DMS153 treated with DMSO at 0.1 percent for 48 hours (cell line): Measurements from ENCODE around the gene TMEM235.
"Not testable (repeated sequence)": the region's sequence is repeated elsewhere in the genome, so short reads cannot be mapped to it uniquely, and the experiment has no call there.

Experiments
- DNase-seq: peaks from one replicate; lab custom pipeline; 2025; ENCODE audit not compliant: unreplicated experiment; lab: John Stamatoyannopoulos, UW

The TMEM235 gene

DNA sequence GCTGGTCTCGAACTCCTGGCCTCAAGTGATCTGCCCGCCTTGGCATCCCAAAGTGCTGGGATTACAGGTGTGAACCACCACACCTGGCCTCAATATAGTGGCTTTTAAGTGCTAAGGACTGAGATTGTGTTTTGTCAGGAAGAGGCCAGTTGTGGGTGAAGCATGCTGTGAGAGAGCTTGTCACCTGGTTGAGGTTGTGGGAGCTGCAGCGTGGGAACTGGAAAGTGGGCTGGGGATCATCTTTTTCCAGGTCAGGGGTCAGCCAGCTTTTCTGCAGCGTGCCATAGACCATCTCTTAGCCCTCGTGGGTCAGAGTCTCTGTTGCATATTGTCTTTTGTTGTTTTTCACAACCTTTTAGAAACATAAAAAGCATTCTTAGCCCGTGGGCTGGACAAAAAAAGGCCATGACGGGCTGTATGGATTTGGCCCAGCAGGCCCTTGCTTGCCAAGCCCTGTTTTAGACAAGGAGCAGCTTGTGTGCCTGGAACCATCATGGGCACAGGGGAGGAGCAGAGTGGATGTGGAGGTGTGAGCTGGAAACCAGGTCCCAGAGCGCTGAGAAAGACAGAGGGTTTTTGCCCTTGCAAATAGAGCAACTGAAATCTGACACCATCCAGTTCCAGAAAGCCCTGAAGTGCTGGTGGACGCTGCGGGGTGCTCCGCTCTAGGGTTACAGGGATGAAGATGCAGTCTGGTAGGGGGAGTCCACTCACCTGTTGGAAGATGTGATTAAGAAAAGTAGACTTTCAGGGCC is 11.9 kb upstream of the TMEM235 start:
- no peak for DNase-seq

DNA sequence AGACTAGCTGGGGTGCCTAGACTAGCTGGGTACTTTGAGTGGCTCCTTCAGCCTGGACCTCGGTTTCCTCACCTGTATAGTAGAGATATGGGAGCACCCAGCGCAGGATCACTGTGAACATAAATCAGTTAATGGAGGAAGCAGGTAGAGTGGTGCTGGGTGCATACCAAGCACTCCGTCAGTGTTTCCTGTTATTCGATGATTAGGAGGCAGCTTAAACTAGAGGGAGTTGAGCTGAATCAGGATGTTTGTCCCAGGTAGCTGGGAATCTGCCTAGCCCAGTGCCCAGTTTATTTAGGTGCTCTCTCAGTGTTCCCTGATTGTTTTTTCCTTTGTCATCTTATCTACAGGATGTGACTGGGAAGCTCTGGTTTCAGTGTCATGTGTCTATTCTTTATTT is 8.4 kb upstream of the TMEM235 start:
- DNase-seq, result no peak

DNA sequence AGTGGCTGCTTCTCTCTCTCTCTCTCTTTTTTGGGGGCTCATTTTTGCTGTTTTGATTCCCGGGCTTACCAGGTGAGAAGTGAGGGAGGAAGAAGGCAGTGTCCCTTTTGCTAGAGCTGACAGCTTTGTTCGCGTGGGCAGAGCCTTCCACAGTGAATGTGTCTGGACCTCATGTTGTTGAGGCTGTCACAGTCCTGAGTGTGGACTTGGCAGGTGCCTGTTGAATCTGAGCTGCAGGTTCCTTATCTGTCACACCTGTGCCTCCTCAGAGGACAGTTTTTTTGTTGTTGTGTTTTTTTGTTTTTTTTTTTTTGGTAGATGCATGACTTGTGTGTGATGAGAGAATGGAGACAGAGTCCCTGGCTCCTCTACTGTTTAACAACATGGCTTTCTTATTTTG is 7.7 kb upstream of the TMEM235 start:
- no peak for DNase-seq

DNA sequence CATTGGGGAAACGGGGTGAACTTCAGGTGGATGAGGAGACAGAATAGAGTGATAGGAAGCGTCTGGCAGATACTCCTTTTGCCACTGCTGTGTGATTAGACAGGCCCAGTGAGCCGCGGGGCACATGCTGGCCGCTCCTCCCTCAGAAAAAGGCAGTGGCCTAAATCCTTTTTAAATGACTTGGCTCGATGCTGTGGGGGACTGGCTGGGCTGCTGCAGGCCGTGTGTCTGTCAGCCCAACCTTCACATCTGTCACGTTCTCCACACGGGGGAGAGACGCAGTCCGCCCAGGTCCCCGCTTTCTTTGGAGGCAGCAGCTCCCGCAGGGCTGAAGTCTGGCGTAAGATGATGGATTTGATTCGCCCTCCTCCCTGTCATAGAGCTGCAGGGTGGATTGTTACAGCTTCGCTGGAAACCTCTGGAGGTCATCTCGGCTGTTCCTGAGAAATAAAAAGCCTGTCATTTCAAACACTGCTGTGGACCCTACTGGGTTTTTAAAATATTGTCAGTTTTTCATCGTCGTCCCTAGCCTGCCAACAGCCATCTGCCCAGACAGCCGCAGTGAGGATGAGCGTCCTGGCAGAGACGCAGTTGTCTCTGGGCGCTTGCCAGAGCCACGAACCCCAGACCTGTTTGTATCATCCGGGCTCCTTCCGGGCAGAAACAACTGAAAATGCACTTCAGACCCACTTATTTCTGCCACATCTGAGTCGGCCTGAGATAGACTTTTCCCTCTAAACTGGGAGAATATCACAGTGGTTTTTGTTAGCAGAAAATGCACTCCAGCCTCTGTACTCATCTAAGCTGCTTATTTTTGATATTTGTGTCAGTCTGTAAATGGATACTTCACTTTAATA is 7.0 kb upstream of the TMEM235 start:
- no peak for DNase-seq

DNA sequence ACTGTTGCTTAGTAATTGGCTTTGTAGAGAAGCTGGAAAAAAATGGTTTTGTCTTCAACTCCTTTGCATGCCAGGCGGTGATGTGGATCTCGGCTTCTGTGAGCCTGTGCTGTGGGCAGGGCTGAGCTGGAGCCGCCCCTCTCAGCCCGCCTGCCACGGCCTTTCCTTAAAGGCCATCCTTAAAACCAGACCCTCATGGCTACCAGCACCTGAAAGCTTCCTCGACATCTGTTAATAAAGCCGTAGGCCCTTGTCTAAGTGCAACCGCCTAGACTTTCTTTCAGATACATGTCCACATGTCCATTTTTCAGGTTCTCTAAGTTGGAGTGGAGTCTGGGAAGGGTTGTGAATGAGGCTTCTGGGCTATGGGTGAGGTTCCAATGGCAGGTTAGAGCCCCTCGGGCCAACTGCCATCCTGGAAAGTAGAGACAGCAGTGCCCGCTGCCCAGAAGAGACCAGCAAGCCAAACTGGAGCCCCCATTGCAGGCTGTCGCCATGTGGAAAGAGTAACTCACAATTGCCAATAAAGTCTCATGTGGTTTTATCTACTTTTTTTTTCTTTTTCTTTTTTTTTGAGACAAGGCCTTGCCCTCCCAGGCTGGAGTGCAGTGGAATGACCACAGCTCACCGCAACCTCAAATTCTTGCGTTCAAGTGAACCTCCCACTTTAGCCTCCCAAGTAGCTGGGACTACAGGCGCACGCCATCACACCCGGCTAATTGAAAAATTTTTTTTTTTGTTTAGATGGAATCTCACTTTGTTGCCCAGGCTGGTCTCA is 6.2 kb upstream of the TMEM235 start:
- DNase-seq, result no peak

DNA sequence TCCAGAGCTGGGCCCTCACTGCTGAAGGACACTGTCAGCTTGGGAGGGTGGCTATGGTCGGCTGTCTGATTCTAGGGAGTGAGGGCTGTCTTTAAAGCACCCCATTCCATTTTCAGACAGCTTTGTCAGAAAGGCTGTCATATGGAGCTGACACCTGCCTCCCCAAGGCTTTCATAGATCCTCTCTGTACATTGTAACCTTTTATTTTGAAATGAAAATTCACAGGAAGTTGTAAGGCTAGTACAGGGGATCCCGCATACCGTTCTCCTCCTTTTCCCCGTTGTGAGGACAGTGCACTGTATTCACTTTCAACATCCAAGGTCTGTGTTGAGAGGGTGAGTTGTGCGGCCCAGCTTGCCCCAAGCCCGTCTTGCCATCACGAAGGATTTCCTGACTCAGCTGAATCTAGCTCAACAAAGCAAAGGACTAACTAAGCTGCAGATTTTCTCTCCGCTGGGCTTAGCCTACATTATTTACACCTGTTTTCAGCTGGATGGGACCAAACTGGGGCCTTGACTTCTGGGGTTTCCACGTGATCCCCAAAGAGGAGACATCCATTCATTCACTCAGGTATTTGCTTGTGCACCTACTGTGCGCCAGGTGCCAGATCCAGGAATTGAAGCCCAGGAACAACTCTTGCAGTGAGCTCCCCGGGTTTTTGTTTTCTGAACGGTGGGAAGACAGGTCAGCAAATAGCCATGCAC is 5.2 kb upstream of the TMEM235 start:
- DNase-seq, result no peak

DNA sequence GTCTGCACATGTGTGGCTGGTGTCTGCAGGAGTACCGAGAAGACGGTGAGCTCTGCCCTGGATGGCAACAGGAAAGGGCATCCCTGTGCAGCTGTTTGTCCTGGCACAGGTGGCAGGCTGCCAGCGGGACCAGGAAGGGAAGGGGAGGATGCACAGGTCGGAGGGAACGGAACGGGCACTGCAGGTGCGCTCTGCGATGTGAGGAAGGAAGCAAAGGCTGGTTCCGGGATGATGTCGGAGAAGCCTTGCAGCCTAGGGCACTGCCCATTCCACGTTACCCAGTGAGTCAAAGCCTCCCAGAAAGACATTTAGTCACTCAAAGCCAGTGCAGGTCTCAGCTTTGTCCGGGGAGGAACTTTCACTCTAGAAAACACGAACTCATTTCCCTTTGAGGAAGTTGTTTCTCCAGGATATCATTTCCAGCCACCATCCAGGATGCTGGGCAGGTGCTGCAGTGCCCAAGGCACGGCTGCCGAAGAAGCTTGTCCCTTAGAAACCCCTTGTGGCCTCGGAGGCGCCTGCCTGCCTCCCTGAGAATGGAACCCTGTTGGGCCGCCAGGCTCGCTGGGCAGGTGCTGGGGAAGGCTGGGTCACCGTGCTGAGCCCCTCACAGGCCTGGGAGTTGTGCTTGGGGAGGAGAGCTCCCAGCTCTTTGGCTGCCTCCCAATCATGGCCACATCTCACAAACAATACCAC is 4.5 kb upstream of the TMEM235 start:
- DNase-seq, result peak; percentile 46

DNA sequence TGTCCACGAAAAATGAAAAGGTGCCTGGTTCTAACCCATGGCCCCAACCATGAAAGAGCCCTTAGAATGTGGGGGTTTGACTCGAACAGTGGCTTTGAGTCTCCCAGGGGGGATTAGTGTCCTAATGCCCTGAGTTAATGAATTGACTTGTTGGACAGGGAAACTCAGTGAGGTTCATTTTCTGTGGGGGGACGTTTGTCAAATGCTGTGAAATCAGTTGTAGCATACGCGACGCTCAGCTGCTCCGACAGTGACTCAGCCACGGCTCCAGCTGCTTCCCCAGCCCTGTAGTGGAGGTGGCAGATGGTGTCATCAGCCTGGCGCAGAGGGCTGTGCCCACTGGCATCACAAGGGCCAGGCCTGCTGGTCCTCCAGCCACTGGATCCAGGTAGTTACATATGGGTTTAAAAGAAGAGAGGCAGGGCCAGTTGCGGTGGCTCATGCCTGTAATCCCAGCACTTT is 3.9 kb upstream of the TMEM235 start:
- DNase-seq, result no peak

DNA sequence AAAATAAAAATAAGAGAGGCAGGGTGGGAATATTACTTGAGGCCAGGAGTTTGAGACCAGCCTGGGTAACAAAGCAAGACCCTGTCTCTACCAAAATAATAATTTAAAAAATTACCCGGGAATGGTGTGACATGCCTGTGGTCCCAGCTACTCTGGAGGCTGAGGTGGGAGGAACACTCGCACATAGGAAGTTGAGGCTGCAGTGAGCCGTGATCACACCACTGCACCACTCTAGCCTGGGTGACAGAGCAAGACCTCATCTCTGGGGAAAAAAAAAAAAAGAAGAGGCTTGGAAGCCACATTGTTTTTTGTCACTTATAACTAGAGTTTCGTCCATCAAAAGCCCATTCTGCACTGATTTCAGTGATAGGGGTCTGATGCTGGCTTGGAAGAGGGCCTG is 3.3 kb upstream of the TMEM235 start:
- no peak for DNase-seq

DNA sequence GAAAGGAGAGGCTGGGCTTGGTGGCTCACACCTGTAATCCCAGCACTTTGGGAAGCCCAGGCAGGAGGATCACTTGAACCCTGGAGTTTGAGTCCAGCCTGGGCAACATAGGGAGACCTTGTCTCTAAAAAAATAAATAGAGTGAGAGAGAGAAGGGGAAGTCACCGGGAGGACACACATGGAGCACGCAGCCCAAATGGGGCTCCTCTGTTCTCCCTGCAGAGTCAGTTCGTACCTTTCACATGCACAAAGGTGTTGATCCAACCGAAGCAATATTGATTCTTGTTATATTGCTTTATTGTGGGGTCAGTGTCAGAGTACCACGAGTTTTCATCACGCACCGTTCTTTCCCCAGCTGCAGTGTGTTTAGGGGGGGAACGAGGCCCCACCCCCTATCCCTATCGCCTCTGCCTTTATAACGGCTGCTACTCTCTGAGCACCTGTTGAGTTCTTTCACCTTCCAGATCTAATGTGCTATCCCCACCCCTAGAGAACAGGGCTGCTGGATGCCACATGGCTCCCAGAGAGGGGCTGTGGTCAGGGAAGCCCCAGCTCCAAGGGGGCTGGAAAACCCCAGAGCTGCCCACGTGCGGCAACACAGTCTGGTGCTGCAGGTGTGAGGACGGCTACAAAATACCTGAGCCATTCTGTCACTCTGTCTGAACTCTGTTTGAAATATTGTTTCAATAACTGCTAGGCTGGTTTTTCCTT is 1.0 kb upstream of the TMEM235 start:
- DNase-seq, result no peak

DNA sequence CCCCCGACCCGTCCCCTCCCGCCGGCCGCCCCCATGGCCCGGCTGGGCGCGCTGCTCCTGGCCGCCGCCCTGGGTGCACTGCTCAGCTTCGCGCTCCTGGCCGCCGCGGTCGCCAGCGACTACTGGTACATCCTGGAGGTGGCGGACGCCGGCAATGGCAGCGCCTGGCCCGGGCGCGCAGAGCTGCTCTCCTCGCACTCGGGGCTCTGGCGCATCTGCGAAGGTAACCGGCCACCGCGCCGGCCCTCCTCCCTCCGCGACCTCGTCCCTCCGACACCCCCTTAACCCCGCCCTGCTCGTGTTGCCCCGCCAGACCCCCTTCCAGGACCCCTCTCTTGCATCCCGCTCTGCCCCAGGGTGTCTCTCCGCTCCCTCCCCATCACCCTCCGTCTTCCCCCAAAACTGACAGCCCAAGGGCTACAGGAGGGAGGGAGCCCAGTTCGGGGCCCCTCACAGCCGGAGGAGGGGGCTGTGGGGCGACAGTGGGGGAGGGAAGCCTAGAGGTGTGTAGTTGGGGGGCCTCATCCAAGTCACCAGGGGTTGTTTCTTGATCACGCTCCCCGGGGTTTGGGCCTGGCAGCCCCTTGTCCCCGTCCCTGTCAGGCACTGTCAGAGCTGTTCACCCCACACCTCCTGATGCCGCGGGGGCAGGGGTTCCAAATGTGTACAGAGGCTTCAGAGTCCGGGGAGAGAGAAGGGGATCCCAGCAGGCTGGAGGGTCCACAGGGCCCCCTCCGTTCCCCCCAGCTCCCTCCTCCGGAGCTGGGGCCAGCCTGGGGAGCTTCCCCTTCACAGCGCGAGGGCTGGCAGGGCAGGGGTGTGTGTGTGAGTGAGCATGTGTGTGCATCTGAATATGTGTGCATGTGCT is 794 bp downstream of the TMEM235 start:
- no peak for DNase-seq

DNA sequence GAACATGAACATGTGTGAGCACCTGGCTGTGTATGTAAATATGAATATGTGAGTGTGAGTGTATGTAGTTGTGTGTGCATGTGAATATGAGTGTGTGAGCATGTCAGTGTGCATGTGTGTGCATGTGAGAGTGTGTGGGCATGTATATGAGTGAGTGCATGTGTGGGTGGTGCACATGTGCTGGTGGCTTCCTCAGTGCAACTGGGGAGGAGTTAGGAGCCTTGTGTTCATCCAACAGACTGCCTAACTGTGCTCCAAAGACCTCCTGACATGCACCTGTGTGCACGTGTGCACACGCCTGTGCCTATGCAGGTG is 1.4 kb downstream of the TMEM235 start:
- no peak for DNase-seq

DNA sequence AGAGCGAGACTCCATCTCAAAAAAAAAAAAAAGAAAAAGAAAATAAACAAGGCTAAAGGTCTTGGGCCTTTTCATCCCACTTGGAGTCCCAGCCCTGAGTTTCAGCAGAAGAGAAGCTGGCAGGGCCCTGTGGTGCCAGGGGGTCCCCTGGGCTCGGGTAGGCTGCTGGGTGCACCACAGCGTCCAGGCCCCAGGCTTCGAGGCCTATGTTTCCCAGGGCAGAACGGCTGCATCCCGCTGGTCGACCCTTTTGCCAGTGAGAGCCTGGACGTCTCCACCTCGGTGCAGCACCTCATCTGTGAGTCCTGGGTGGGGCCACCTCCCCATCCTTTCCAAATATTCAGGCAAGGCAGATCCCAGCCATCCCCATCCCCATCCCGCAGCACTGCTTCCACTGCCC is 2.2 kb downstream of the TMEM235 start:
- DNase-seq, result no peak

DNA sequence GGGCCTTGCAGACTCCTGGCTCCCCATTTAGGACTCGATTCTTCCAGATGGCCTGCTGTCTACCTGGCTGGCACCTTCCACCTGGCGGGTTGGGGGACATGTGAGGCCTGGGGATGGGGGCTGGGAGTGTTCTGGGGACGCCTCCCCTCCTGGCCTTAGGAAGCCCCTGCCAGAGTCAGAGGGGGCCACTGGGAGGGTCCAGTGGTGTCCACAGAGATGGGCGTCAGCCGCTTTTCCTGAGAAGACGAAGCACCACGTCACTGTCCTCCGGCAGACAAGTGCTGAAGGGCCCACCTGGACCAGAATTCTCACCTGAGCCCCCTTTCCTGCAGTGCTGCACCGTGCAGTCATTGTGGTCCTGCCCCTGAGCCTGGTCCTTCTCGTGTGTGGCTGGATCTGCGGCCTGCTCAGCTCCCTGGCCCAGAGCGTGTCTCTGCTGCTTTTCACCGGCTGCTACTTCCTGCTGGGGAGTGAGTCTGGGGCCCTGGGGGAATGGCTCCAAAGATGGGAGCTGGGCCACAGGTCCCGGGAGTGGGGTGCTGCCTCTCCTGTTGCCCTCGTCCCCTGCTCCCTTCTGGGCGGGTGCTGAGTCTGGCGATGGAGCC is 2.9 kb downstream of the TMEM235 start:
- DNase-seq, result no peak

DNA sequence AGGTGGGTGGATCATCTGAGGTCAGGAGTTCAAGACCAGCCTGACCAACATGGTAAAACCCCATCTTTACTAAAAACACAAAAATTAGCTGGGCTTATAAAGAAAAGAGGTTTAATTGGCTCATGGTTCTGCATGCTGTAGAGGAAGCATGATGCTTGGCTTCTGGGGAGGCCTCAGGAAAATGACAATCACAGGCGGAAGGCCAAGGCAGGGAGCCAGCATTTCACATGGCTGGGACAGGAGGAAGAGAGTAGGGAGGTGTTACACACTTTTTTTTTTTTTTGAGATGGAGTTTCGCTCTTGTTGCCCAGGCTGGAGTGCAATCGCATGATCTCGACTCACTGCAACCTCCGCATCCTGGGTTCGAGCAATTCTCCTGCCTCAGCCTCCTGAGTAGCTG is 3.6 kb downstream of the TMEM235 start:
- not testable (repeated sequence) for DNase-seq

DNA sequence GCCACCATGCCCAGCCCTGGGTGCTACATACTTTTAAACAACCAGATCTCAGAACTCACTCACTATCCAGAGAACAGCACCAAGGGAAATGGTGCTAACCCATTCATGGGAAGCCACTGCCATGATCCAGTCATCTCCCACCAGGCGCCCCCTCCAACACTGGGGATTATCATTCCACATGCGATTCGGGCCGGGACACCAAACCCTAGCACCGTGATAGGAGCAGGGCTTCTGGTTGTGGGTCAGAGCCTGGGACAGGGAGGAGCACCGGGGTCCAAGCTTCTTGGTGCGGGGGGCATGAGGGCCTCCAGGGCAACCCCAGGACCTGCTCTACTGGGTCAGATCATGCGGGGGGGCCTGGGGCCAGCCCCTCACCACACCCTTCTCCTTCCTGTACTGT is 4.5 kb downstream of the TMEM235 start:
- DNase-seq, result no peak

DNA sequence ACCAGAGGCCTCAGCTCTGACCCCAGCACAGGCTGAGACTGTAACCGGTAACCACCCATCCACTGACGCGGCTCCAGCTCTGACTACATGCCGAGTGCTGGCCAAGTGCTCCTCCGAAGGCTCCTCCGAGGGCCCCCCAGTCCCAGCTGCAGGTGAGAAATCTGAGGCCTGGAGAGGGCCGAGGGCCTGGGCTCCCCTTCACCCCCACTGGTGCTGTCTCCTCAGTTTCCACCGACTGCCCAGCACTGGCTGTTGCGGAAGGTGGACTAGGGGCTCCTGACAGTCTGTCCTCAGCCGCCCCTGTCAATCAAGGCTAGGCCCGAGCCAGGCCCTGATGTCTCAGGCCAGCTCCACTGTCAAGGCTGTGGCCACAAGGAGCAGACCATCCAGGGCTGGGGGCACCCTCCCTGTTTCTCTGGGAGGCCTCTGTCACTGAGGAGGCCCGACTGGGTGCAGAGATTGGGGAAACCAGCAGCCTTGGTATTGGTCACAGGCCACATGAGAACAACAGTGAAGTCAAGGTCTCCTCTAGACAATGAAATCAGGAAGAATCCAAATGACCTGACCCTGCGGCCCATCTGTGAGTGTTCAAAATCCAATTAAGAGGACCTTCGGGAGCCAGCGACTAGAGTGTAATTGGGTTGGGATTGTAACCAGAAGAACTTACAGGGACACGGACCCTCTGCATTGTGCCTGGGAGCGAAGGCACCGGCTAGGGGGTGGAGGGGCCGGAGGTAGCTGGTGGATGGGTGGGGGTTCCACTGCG is 5.1 kb downstream of the TMEM235 start:
- no peak for DNase-seq
